ENCODE data around the gene SLC4A1.

- no peak for TF ChIP-seq CTCF (conservative IDR thresholded peaks at IDR 0.05 in 1 of 2, IDR thresholded peaks at IDR 0.05 in 1 of 2; ENCODE audit: extremely low read depth in 1 of 2, insufficient read depth in 1 of 2, low read depth in 1 of 2, low read length in 2 of 2)
- TF ChIP-seq EZH2 (IDR thresholded peaks at IDR 0.05; ENCODE audit: borderline replicate concordance, low read length) = no peak
Measured at GRCh38 chr17:44241106-44241624, 26.8 kb downstream of the SLC4A1 start.
